Activated naive CD4-positive, alpha-beta T cell treated with anti-CD3 and anti-CD28 coated beads, Interleukin-2, amount 50 U/mL, for 72 hours (primary cell): Measurements from ENCODE around the gene ATP8B1. TPM values are rescaled to one million over a fixed set of nuclear protein-coding genes. Genes with fewer than 3 reads are reported as not detected.
A peak's percentile ranks its signal among the peaks of the same experiment; 100 is the strongest.
"Not testable (repeated sequence)": the region's sequence is repeated elsewhere in the genome, so short reads cannot be mapped to it uniquely, and the experiment has no call there.

Source experiments
- ATAC-seq, 2 donors: fragments of 150-1000 bp; cut with Tn5 transposase; 2 replicates each; pipeline ENCODE4 v1.10.0; 2021; ENCODE audit warnings: mild to moderate bottlenecking in 2 of 2, moderate library complexity in 2 of 2
- DNase-seq, 2 donors: peaks; one replicate each; pipeline ENCODE4 v3.0.0; 2021 to 2022; ENCODE audit warnings: low spot score in 2 of 2
- H3K27ac Mint-ChIP-seq, 2 donors: one replicate each; pipeline ENCODE4 v1.8.0; 2022; ENCODE audit warnings: mild to moderate bottlenecking in 2 of 2, mixed read lengths in 2 of 2
- H3K36me3 Mint-ChIP-seq, 2 donors: one replicate each; pipeline ENCODE4 v1.8.0; 2022; ENCODE audit warnings: mixed read lengths in 2 of 2
- H3K9me3 Mint-ChIP-seq, 2 donors: one replicate each; pipeline ENCODE4 v1.8.0; 2022; ENCODE audit warnings: mixed read lengths in 2 of 2
- total RNA-seq, 2 donors: library from RNA; stranded (reverse); gene quantifications; one replicate each; pipeline ENCODE4 v1.2.3, GENCODE V29; 2022

ATP8B1 gene
- total RNA-seq, 2 donors from 2014 or later = not detected

DNA sequence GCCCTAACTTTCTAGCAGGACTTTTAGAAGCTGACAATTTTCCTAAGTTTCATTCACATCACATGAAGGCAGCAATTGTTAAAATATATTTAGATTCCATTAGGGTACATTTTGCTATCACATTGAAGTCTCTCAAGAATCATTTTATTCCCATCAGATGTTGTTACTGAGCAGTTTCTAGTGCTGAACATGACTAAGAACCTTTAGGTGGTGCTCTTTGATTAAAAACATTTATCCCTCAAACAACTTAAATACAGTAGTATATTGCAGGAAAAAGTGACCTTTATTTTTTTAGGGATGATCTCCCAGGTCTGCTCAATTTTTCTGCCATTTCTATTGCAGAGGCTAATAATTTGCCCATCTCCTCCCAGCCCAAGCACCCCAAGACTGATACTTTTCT is 158.6 kb downstream of the ATP8B1 start:
- DNase-seq (no peak), ATAC-seq (no peak)
- Mint-ChIP-seq H3K27ac (no peak overlapping the region), H3K36me3 (peaks cover 11 to 34% of the 10 kb centered on the region in 2 donors), H3K9me3 (peaks cover 0 to 5% of the 10 kb centered on the region in 2 donors)

DNA sequence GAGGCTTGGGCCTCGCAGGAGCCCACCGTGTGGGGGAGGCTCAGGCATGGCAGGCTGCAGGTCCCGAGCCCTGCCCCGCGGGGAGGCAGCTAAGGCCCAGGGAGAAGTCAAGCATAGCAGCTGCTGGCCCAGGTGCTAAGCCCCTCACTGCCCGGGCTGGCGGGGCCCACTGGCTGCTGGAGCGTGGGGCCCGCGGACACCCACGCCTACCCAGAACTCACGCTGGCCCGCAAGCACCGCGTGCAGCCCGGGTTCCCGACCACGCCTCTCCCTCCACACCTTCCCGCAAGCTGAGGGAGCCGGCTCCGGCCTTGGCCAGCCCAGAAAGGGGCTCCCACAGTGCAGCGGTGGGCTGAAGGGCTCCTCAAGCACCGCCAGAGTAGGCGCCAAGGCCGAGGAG is 159.4 kb downstream of the ATP8B1 start:
- H3K9me3 Mint-ChIP-seq, H3K27ac Mint-ChIP-seq, ATAC-seq, DNase-seq: not testable (repeated sequence)
- H3K36me3 Mint-ChIP-seq = peaks cover 11 to 34% of the 10 kb centered on the region in 2 donors

DNA sequence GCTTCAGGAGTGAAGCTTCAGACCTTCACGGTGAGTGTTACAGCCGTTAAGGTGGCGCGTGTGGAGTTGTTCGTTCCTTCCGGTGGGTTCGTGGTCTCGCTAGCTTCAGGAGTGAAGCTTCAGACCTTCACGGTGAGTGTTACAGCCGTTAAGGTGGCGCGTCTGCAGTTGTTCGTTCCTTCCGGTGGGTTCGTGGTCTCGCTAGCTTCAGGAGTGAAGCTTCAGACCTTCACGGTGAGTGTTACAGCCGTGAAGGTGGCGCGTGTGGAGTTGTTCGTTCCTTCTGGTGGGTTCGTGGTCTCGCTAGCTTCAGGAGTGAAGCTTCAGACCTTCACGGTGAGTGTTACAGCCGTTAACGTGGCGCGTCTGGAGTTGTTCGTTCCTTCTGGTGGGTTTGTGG is 160.7 kb downstream of the ATP8B1 start:
- ATAC-seq, DNase-seq, H3K27ac Mint-ChIP-seq, H3K9me3 Mint-ChIP-seq: not testable (repeated sequence)
- peaks cover 11 to 34% of the 10 kb centered on the region in 2 donors for H3K36me3 Mint-ChIP-seq

DNA sequence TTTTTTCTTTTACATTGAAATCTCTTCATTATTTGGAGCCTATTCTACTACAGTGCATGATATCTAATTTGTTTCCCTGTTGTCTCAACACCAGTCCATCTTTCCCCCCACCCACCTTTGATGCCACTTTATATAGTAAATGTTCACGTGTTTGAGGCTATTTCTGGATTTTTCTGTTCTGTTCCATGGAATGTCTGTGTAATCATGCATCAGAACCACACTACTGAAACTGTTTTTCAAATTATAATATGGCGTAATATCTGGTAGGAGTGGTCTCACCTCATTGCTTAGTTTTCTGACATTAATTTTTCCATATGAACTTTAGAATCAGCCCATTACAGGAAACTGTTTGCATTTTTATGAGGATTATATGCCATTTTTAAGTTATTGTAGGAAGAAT is 162.4 kb downstream of the ATP8B1 start:
- peaks cover 11 to 34% of the 10 kb centered on the region in 2 donors for H3K36me3 Mint-ChIP-seq
- peaks cover 0 to 5% of the 10 kb centered on the region in 2 donors for H3K9me3 Mint-ChIP-seq
- DNase-seq (no peak), ATAC-seq (no peak)
- H3K27ac Mint-ChIP-seq = no peak overlapping the region

DNA sequence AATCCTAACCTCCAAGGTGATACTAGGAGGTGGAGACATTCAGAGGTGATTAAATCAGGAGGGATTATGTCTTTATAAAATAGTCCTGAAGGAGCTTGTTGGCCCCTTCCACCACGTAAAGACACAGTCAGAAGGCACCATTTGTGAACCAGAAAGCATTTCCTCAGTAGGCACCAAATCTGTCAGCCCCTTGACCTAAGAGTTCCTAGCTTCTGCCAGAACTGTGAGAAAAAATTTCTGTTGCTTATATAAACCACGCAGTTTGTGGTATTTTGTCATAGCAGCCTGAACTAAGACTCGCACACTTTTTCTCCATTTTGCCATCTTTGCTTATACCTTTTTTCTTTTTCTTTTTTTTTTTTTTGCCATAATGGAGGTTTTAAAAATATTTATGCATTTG is 162.9 kb downstream of the ATP8B1 start:
- peaks cover 0 to 5% of the 10 kb centered on the region in 2 donors for H3K9me3 Mint-ChIP-seq
- peaks cover 11 to 34% of the 10 kb centered on the region in 2 donors for H3K36me3 Mint-ChIP-seq
- no peak for DNase-seq
- no peak for ATAC-seq
- H3K27ac Mint-ChIP-seq = peak overlapping the region in 1 of 2 donors; percentile 50

DNA sequence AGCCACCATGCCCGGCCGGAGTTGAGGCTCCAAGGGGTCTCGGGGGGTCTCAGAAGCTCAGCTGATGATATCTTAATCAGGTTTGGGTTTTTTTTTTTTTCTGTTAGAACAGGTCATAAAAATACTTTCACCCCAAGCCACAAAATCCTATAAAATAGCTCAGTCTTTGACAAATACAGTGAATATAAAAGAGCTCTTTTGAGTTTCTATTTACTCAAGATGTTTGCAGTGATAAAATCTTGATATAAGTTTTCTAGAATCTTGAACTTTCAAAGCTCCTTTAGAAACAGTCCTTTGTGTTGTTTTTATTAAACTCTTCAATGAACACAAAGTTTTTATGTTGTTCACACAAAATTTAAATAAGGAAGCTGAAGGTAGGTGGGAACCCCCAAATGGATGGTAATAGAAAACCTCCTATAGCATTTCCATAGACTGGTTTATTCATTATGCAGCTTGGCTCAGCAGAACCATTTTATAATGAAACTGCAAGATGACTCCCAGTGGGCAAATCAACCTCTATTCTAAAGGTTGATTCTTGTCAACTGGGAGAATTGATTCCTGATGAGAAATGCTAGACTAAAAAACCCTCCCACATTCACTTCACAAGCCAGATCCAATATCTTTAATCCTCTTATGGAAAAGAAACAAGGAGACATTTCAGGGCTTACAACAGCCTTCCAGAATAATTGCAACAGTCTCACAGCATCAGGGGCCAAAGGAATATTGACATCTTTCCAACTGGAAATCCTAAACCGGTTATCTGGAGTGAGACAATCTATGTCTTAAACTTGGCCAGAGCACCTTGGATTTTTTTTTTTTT is 167.9 kb downstream of the ATP8B1 start:
- Mint-ChIP-seq H3K9me3 (no peaks in the 10 kb centered on the region), H3K27ac (no peak overlapping the region), H3K36me3 (peaks cover 4 to 7% of the 10 kb centered on the region in 2 donors)
- ATAC-seq (no peak), DNase-seq (no peak)

DNA sequence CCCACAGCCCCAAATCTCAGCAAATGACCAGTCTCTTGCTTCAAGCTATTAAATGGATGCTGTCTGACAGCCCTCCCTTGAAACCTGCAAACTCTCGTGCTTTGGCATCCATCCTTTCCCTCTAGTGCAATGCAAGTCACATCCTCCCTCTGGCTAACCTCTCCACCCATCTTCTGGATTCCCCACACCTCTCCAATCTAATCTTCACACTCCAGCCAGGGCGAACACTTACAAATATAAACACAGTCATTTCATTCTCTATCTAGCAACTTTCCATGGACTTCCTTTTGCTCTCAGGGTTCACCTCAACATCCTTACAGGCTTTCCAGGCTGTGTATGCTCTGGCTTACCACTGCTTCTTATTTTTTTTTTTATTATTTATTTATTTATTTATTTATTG is 171.4 kb downstream of the ATP8B1 start:
- ATAC-seq (no peak), DNase-seq (no peak)
- no peaks in the 10 kb centered on the region for H3K9me3 Mint-ChIP-seq
- H3K27ac Mint-ChIP-seq = peak overlapping the region in 1 of 2 donors; percentile 96
- peaks cover 6 to 8% of the 10 kb centered on the region in 2 donors for H3K36me3 Mint-ChIP-seq

DNA sequence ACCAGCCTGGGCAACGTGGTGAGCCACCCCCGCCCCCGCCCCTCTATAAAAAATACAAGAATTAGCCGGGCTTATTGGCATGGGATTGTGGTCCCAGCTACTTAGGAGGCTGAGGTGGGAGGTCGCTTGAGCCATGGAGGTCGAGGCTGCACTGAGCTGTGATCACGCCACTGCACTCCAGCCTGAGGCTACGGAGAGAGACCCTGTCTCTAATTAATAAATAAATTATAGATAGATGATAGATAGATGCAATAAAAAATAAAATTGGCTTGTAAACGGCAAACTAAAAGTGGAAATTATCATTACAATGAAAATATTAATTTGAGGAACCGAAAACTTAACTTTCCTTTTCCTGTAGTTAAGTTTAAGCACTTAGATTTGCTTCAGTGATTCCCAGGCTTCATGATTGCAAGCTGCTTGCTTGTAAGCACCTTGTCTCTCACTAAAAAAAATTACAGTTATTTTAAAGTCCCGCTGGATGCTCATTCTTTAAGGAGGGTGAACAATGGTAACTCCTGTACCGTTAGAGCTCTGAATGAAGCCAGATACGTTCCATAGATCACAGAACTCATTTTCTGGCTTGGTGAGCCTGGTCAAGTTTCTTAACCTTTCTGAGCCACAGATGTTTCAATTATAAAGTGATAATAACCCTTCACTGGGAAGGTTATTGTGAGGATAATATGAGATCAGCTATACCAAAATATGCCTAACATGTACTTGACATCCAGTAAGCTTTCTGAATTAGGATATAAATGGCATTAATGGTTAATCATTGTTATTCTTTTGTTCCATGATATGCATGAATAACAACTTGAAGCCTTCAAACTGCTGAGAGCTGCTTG is 172.1 kb downstream of the ATP8B1 start:
- ATAC-seq (no peak), DNase-seq (no peak)
- Mint-ChIP-seq H3K36me3 (peaks cover 6 to 8% of the 10 kb centered on the region in 2 donors), H3K9me3 (no peaks in the 10 kb centered on the region), H3K27ac (peak overlapping the region; percentile 96 to 97)

DNA sequence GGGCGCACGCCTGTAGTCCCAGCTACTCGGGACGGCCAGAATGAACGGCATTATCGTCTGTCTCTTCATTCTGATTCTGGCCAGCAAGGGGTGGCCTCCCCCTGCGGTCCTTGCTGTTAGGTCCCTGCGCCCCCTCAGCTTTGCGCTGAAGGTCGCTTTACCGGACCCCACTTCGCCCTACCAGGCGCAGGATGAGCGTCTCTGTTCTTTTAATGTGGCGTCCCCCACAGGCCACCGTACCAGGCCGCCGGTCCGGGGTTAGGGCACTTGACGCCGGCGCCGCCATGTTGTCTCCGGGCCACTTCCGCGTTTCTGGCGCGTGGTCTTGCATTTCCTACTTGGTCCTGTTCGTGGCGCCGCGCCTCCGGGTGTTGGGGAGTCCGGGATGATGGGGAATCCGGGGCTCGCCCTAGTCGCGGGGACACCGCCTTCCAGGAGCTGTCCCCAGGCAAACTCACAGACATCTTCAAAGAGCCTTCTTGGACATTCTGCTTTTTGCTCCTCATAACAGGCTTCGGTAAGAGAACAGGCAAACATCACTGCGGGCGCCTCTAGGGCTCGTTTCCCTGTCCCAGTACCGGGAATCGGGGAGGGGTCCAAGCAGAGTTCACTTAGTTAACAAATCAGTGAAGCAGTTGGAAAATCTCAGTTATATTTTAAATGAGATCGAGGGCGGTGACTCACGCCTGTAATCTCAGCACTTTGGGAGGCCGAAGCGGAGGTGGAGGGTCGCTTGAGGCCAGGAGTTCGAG is 172.9 kb downstream of the ATP8B1 start:
- peak; percentile 93 to 94 for DNase-seq
- Mint-ChIP-seq H3K27ac (peak overlapping the region; percentile 96 to 97), H3K36me3 (peaks cover 6 to 8% of the 10 kb centered on the region in 2 donors), H3K9me3 (no peaks in the 10 kb centered on the region)
- peak; percentile 97 to 98 for ATAC-seq

DNA sequence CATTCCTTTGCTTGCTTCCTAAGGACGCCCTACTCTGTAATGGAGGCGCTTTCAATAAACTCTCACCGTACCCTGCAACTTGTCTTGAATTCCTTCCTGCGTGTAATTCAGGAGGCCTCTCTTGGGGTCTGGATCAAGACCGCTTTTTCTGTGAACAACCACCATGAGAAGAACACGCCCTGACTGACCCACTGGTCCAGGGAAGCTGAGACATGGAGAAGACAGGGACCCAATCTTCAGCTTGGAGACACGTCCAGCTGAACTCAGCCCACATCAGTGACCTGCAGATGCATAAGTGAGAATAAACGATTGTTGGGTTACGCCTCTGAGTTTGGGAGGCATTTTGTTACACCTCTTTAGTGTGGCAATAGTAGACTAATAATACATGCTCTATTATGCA is 173.7 kb downstream of the ATP8B1 start:
- Mint-ChIP-seq H3K9me3 (no peaks in the 10 kb centered on the region), H3K36me3 (peaks cover 6 to 8% of the 10 kb centered on the region in 2 donors), H3K27ac (peak overlapping the region; percentile 96 to 97)
- ATAC-seq (no peak), DNase-seq (no peak)

DNA sequence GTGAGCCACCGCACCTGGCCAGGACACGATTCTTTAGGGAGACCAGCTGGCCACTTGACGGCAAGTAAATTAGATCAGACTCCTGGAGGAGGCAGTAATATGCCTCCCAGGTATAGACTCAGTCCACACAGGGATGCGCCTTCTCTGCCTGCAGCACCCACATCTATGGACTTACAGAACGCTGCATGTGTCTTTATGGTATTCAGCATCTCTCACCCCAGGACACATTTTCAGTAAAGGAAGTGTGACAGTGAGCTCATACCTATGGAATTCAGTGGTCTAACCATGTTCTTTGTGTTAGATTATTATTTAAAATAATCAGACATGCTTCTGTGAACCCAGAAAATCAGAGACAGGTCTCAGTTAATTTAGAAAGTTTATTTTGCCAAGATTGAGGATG is 175.6 kb downstream of the ATP8B1 start:
- DNase-seq = no peak
- peaks cover 6 to 8% of the 10 kb centered on the region in 2 donors for H3K36me3 Mint-ChIP-seq
- H3K27ac Mint-ChIP-seq = no peak overlapping the region
- H3K9me3 Mint-ChIP-seq = no peaks in the 10 kb centered on the region
- no peak for ATAC-seq

DNA sequence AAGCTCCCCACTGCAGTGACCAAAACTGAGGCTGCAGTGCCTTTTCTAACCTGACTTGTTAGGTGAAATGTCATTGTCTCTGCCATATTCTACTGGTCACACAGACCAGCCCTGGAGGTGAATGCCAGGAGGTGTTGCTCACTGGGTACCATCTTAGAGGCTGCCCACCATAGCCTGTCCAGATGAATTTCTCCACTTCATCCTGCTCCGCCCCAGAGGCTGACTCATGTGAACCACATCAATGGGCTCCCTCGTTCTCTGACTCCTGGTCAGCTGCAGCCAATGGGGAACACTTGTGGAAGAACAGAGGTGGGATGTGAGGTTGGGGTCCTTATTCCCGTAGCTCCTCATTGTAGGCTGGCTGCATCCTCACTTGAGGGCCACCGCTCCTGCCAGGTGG is 178.1 kb downstream of the ATP8B1 start:
- ATAC-seq = no peak

DNA sequence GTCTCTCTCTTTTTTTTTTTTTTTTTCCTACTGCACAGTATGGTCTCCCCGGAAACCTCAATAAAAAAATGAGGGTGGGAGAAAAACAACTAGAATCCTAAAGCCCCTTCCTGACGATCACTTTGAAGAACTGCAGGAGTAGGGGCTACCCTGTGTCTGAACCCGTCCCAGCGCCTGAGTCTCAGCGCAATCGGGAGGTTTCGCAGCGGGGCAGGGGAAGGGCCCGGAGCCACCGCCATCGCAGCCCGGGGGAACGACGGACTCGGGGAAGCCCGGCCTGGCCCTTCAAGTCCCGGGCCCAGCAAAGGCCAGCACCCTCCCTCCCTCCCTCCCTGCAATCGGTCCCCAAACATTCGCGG is 181.9 kb downstream of the ATP8B1 start:
- Mint-ChIP-seq H3K9me3 (no peaks in the 10 kb centered on the region), H3K36me3 (peaks cover 10 to 30% of the 10 kb centered on the region in 2 donors), H3K27ac (peak overlapping the region; percentile 97 to 98)
- ATAC-seq (peak; percentile 10 to 17), DNase-seq (no peak)

More for the DNA sequence above, 178.1 kb downstream of the ATP8B1 start:
- Mint-ChIP-seq H3K36me3 (peaks cover 11 to 20% of the 10 kb centered on the region in 2 donors), H3K9me3 (no peaks in the 10 kb centered on the region), H3K27ac (no peak overlapping the region)
- no peak for DNase-seq

DNA sequence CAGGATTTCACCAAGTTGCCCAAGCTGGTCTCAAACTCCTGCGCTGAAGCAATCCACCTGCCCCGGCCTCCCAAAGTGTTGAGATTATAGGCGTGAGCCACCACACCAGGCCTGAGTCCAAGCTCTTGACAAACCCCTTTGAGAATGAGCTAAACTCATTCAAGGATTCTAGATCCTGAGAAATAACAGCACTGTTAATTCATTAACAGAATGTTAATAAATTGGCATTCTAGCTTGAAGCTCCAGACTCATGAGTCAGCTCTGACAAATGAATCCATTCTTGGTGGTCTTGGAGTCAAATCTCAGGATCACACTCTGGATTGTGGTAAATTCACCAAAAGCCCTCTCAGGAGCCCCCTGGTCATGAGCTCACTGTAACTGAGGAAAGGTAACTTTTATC is 183.2 kb downstream of the ATP8B1 start:
- Mint-ChIP-seq H3K9me3 (no peaks in the 10 kb centered on the region), H3K36me3 (peaks cover 18 to 37% of the 10 kb centered on the region in 2 donors), H3K27ac (peak overlapping the region; percentile 97 to 98)
- DNase-seq = no peak
- no peak for ATAC-seq

DNA sequence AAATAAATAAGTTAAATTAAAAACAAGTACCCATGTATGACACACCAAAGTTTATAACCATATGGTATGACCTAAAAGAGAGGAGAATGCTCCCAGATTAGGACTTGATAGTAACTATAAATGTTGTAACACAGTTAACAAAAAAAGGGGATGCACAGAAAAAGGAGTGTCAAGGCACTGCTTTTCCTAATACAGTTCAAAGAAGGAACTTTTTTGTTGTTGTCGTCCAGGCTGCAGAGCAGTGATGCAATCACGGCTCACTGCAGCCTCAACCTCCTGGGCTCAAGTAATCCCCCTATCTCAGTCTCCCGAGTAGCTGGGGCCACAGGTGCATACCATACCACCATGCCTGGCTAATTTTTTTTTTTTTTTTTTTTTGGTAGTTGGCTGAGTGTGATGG is 184.2 kb downstream of the ATP8B1 start:
- Mint-ChIP-seq H3K36me3 (peaks cover 18 to 37% of the 10 kb centered on the region in 2 donors), H3K9me3 (no peaks in the 10 kb centered on the region), H3K27ac (no peak overlapping the region)
- ATAC-seq = no peak
- no peak for DNase-seq

DNA sequence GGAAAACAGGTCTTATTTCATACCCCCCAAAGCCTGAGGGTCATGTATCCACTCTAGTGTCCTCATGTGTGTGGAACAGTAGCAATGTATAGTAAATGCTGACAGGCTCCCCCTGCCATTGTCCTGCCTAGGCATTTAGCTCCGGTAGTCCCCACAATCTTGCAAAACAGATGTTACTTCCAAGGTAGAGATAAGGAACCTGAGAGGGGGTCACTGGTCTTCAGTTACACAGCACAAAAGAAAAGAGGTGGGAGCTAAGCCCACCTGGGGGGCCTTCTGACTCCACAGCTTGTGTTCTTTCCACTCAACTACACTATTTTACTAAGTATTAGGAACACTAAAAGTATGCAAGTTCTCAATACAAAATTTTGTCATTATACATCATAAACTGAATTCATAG is 199.2 kb downstream of the ATP8B1 start:
- peaks cover 13 to 49% of the 10 kb centered on the region in 2 donors for H3K36me3 Mint-ChIP-seq

More for the DNA sequence above, 199.2 kb downstream of the ATP8B1 start:
- Mint-ChIP-seq H3K9me3 (no peaks in the 10 kb centered on the region), H3K27ac (no peak overlapping the region)
- DNase-seq = no peak
- no peak for ATAC-seq
